Endothelial cell of hepatic sinusoid (primary cell): ENCODE data around the gene GJD3.
"Not testable (repeated sequence)": the region's sequence is repeated elsewhere in the genome, so short reads cannot be mapped to it uniquely, and the experiment has no call there.

Experiments
- in situ Hi-C: cut with HindIII; loops from 2 replicates; pipeline ENCODE4 v1.10.0; 2017; ENCODE audit warnings: low sequenced_read_pairs

Gene GJD3

DNA sequence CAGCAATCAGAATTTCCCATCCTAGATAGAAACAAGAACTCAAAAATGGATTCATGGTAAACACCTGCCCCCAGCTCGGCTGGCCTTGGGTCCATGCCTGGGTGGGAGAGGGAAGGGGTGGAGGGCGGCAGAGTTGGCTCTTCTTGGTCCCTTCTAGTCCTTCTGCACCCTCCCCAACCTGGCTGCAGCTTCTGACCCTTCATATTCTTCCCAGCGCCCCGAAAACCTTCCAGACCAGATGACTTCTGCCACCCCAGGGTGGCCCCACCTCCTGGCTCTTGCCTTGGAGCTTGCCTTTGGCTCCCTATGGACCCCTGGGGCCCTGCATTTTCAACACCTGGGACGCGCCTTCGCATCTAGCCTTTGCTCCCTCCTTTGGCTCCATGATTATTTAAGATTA lies 5.4 kb upstream of the GJD3 start:
- in situ Hi-C loops: no loop called here

DNA sequence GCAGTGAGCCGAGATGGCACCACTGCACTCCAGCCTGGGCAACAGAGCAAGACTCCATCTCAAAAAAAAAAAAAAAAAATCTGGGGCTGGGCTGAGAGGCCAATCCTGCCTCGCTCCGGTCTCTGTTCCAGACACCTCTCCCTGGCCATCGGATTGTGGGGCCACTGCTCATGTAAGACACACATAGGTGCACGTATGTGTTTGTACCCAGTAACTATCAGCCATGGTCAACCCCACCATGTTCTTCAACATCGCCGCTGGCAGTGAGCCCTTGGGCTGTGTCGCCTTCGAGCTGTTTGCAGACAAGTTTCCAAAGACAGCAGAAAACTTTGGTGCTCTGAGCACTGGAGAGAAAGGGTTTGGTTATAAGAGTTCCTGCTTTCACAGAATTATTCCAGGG lies 3.2 kb upstream of the GJD3 start:
- in situ Hi-C loops: not testable (repeated sequence)

DNA sequence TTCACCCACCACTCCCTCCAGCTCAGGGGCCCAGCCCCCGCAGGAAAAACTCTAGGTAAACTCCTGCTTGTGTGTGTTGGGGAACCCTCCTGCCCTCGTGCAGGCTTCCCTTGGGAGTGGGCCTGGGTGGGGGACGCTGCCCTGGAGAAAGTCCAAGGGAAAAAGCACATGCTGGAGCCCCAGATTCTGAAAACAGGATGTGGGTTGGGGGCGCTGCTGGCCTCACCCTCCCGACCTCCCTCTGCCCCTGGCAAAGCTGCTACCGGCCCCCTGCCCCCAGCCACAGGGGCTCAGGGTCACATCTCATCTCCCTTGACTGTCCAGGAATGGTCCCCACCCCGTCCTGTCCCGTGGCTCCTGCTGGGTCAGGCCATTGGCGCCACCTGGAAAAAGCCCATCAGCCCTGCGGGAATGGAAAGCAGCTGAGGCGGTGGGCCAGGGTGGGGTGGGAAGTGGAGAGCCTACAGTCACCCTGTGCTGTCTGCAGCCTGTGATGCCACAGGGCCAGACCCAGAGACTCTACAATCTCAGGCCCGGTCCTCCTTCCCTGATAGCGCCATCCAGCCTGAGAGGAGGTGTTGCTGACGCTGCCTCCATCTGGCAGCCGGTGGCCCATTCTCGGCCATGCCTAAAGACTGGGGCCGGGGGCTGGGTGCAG lies 2.5 kb upstream of the GJD3 start:
- in situ Hi-C loops: no loop called here

DNA sequence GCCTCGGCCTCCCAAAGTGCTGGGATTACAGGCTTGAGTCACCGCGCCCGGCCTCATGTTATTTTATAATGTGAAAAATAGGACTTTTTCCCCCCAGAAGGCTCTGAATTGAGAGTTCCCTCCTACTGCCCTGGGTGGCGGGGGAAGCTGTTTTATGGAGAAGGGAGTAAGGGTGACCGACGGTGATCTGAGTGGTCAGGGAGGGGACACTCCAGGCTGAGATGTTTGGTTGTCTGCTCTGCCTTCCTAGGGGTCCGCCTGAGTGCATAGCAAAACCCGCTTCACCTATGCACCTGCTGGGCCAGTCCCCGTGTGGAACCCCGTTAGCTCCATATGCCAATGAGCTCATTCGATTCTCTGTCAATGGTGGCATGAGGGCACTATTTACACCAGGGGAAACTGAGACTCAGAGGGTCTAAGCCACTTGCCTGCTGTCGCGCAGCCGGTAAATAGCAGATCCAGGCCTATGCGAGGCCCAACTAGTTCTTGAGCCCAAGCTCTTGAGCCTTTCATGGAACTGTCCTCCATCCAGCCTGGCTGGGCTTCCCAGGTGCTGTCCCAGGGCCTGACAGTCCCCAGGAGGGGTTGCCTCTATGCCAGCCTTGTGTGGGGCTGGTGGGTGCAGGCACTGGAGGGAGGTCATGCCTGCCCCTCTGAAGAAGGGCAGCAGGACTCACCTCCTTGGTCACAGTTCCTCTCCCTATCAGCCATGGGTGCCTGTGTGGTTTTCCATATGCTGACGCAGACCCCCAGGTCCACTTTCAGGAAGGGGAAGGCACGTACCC lies 1.7 kb upstream of the GJD3 start:
- in situ Hi-C loops: no loop called here

DNA sequence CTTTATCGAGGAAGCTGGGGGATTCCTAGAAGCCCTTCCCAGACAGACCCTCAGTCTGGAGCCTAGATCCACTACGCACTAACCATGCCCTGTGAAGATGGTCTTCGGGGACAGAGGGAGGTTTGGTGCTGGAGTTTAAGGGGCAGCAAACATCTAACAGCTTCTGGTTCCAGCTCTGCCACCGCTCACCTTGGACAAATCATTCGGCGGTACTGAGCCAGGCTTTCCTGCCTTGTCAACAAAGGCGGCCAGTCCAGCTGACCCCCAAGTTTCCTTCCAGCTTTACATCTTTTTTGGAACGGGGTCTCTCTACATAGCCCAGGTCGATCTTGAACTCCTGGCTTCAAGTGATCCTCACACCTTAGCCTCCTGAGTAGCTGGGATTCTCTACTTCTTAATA lies 369 bp upstream of the GJD3 start:
- in situ Hi-C loops: loop anchor here (5.0 kb wide), 2 partner anchors 63 to 197 kb away; no protein-coding TSS in a partner anchor

DNA sequence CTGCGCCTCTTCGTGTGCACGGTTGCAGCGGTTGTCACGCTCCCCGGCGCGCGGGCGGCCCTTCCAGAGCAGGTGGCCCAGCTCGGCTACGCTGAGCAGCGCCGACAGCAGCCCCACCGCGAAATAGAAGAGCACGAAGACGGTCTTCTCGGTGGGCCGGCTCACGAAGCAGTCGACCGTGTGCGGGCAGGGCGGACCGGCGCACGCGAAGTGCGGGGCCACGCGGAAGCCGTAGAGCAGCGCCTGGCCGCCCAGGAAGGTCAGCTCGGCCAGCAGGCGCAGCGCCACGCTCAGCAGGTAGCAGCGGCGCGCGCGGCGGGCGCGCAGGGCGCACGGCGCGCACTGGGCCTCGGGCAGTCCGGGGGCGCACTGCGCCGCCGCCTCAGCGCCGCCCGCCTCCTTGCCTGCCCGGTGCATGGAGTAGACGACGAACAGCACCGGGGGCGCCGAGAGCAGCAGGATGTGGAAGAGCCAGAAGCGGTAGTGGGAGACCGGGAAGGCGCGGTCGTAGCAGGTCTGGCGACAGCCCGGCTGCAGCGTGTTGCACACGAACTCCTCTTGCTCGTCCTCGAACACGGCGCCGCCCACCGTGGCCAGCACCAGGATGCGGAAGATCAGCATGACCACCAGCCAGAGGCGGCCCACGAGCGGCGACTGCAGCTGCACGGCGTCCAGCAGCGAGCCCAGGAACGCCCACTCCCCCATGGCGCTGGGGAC lies 1.3 kb downstream of the GJD3 start:
- in situ Hi-C loops: loop anchor here (5.0 kb wide), 2 partner anchors 61 to 199 kb away; no protein-coding TSS in a partner anchor

DNA sequence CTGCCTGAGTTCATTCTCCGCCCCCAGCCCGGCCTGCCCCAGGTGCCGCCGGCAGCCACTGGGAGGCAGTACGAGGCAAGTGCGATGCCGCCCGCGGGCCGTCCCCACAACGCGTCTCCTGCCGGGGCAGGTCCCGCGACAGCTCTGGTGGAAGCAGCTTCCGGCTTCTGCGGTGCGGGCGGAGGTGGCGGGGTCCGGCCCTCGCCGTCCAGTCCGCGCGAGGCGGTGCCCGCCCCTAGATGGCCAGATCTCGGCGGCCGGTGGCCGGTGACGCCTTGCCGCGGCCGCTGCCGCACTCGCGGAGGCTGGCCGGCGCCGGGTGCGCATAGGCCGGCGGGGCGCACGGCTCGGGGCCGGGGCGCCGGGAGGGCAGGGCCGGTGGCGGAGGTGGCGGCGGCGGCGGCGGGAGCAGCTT lies 1.8 kb downstream of the GJD3 start:
- in situ Hi-C loops: loop anchor here (5.0 kb wide), 2 partner anchors 60 to 200 kb away; no protein-coding TSS in a partner anchor

DNA sequence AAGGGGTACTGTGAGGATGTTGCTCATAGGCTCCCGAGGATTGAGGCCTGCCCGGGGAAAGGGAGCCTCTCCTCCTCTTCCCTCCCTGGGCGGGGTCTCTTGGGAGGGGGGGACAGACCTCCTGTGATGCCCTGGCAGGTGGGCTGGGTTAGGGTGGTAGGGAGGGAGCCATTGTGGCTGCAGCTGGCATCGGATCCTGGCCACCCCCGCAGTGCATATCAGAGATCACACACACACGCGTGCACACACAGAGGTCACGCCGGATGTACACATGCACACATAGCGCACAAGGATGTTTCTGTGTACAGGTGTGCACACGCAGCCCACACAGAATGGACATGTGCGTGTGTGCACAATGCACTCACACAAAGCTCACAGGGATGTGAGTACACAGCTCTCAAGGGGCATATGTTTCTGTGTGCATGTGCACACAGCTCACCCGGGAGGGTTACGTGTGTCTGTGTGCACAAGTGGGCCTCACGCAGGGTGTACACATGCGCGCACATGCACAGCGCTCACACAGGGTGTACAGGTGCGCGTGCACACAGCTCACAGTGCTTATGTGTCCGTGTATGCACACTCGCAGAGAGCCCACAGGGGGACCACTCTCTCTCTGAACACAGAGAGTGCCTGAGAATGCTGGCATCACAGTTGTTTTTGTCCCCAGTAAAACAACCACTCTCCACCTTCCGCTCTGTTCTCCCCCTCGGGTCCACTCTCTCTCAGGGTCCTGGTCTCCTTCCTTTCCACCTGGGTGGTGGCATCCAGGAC lies 2.4 kb downstream of the GJD3 start:
- in situ Hi-C loops: loop anchor here (5.0 kb wide), 2 partner anchors 60 to 200 kb away; no protein-coding TSS in a partner anchor

DNA sequence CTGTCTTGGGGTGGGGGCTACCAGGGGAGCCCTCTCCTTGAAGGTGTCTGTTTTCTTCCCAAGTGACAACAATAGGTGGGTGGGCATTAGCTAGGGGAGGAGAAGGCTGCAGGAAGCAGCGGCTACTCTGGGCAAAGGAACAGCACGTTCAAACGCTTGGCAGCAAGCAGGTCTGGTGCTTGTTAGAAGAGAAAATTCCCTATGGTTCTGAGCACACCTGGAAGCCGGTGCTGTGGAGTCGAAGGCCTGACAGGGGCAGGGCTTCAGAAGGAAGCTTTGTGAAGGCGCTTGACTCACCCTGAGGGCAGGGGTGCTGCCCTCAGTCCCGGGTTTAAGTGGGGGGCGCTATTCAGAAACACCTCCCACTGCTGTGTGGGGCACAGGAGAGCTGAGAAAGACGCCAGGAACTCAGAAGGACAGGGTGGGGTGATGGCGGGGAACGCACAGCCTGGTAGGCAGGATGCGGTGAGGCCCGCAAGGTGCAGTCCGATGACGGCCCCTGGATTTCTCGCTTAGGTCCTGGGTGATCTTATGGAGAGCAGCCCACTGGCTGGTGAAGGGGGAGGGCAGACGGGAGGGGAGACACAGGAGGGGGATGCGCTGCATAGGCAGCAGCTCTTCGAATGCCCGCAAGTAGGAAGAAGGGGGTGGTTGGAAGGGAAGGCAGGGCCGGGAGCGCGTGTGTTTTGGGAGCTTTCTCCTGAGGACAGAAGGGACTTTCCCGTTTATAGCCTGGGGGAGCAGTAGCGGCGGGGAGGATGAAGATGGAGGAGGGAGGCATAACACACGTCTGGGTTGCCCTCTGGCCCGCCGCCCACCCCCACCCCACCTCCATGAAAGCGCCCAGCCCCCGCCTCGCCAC lies 3.2 kb downstream of the GJD3 start:
- in situ Hi-C loops: loop anchor here (5.0 kb wide), 2 partner anchors 59 to 201 kb away; no protein-coding TSS in a partner anchor

DNA sequence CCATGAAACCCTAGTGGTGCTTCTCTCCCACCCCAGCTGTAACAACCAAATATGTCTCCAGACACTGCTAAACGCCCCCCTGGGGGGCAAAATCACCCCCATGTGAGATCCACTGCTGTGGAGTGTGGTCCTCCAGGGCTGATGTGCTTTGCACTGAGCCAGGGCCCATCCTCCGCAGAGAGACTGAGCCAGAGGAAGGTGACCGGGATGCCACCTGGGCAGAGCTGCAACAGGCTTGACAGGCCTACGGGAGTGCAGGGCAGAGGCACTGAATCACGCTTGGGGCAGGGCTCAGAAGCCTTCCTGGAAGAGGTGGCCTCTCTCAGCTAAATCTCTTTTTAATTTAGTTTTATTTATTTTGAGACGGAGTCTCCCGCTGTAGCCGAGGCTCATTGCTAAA lies 4.4 kb downstream of the GJD3 start:
- in situ Hi-C loops: loop anchor here (5.0 kb wide), 2 partner anchors 58 to 202 kb away; no protein-coding TSS in a partner anchor

DNA sequence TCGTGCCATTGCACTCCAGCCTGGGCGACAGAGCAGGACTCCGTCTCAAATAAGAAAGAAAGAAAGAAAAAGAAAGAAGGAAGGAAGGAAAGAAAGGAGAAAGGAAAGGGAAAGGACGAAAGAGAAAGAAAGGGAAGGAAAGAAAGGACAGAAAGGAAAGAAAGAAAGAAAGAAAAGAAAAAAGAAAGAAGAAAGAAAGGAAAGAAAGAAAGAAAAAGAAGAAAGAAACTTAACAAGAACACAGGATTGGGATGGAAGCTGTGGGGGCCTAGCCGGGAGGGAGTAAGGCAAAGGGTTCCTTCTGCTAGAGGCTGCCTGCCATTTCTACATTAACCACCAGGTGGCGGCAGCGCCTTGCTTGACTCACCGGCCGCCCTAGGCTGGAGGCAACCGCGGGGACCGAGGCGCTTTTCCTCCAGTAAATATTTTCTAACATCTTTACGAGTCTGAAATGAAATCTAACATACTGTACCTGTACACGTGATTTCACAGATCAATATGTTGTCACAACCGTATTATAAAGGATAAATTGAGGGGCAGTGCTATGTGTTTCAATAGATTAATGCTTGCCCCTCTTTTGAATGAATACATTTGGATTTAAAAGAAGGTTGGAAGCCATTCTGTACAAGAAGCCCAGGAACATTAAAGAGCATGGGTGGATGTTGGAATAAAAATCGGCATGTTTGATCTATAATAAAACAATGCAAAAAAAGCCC lies 6.1 kb downstream of the GJD3 start:
- in situ Hi-C loops: no loop called here

DNA sequence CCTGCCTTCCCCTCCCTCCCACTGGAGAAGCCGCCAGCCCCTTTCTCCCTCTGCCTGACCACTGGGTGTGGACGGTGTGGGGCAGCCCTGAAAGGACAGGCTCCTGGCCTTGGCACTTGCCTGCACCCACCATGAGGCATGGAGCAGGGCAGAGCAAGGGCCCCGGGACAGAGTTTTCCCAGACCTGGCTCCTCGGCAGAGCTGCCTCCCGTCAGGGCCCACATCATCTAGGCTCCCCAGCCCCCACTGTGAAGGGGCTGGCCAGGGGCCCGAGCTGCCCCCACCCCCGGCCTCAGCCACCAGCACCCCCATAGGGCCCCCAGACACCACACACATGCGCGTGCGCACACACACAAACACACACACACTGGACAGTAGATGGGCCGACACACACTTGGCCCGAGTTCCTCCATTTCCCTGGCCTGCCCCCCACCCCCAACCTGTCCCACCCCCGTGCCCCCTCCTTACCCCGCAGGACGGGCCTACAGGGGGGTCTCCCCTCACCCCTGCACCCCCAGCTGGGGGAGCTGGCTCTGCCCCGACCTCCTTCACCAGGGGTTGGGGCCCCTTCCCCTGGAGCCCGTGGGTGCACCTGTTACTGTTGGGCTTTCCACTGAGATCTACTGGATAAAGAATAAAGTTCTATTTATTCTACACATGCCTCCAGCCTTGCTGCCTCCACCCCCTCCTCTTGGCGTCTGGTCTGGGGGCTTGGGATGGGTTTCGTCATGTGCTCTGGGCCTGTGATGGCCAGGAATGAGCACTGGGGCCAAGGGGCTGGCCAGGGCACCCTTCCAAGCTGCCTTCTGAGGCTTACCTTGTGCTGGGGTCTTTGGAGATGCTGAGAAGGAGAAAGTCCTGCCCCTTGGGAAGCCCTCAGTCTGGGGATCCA lies 7.3 kb downstream of the GJD3 start:
- in situ Hi-C loops: no loop called here

DNA sequence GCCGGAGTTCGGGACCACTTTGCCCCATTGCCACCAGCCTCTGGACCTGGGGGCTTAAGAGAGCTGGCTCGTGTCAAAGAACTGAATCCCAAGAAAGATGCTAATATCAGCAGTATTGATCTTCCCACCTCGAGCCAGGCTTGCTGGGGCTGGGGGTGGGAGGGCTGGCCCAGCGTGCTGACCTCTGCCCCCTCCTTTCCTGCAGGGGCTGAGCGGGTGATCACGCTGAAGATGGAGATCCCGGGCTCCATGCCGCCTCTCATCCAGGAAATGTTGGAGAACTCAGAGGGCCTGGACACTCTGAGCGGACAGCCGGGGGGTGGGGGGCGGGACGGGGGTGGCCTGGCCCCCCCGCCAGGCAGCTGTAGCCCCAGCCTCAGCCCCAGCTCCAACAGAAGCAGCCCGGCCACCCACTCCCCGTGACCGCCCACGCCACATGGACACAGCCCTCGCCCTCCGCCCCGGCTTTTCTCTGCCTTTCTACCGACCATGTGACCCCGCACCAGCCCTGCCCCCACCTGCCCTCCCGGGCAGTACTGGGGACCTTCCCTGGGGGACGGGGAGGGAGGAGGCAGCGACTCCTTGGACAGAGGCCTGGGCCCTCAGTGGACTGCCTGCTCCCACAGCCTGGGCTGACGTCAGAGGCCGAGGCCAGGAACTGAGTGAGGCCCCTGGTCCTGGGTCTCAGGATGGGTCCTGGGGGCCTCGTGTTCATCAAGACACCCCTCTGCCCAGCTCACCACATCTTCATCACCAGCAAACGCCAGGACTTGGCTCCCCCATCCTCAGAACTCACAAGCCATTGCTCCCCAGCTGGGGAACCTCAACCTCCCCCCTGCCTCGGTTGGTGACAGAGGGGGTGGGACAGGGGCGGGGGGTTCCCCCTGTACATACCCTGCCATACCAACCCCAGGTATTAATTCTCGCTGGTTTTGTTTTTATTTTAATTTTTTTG lies 8.5 kb downstream of the GJD3 start:
- in situ Hi-C loops: no loop called here

DNA sequence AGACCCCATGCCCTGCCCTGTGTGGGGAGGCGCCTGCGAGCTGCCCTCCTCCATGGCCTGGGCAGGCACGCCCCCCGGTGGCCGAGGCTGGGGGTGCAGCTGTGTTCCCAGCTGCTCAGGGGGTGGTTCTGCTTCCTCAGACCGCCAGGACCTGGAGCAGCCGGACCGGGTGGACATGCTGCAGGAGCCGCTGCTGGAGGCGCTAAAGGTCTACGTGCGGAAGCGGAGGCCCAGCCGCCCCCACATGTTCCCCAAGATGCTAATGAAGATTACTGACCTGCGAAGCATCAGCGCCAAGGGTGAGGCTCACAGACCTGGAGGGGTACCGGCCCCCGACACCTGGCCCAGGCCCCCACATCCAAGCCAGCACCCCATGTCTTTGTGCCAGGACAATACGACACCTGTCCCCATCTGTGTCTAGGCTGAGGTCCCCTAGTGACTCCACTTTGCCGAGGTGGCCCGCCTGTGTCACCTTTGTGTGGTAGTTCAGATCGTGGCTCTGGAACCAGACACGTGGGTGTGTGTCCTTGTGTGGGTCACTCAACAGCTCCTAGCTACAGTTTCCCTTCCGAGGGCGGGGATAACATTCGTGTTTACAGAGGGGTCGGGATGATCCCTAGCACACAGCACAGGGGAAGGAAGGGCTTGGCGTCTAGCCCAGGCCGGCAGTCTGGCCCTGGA lies 9.3 kb downstream of the GJD3 start:
- in situ Hi-C loops: no loop called here

DNA sequence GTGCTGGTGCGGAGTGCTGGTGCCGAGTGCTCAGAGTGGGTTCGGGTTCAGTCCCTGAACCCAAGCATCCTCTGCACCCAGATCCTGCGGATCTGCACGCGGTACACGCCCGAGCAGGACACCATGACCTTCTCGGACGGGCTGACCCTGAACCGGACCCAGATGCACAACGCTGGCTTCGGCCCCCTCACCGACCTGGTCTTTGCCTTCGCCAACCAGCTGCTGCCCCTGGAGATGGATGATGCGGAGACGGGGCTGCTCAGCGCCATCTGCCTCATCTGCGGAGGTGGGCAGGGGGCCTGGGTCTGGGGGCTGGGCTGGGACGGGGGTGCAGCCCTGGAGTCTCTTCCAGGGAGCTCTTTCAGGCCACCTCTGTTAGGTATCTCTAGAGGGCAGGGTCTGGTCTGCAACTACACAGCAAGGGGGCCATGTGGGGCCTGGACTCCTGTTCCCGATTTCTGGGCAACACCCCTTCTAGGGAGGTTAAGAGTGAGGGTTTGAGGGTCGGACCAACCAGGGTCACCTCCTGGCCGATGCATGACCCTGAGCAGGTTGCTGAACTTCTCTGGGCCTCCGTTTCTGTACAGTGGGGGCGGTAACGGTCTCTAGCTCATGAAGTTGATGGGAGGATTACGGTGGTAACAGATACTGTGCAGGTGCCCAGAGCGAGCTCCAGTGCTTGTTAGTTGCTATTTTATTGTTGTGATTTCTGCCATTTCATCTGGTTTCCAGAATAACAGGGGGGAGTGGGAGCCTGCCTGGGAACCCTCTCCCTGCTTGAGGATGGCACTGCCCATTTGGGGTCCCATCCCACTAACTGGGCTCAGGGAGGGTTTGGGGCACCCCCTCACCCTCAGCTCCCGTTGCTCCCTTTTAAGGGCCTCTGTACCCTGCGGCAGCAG lies 10.1 kb downstream of the GJD3 start:
- in situ Hi-C loops: no loop called here
